ENCODE measurements around the gene NRXN2. TPM values are rescaled to one million over a fixed set of nuclear protein-coding genes. Genes with fewer than 3 reads are reported as not detected.

The NRXN2 gene
- total and polyA plus RNA-seq, 2 donors (not counting 3 experiments of a cell fraction or from before 2014, with no cell fraction given), result not detected

GRCh38 chr11:64726211-64726641, 3.2 kb upstream of the NRXN2 start:
- FAIRE-seq (no peak), DNase-seq (ENCODE audit: low read depth, low spot score) (no peak)
- BruUV-seq (replicated peaks), result no TSS peak
- intact Hi-C loops (cut with micrococcal nuclease) (no loop called here), dilution Hi-C loops (cut with MboI; ENCODE audit: extremely low pct_ligation_motif_present, low sequenced_read_pairs) (no loop called here)
- H4K20me1 ChIP-seq (replicated peaks; ENCODE audit: control insufficient read depth, extremely low read depth, insufficient read depth, low read length), result no peaks in the 10 kb centered on the region
- no peak overlapping the region for H3K4me2 ChIP-seq (ENCODE audit: insufficient read depth, low read length)
- no peaks in the 10 kb centered on the region for H3K4me1 ChIP-seq (ENCODE audit: control insufficient read depth, extremely low read depth, insufficient read depth, low read length)
- no peaks in the 10 kb centered on the region for H3K9me1 ChIP-seq (replicated peaks; ENCODE audit: control insufficient read depth, extremely low read depth, insufficient read depth, low read length)
- H2AFZ ChIP-seq (ENCODE audit: low read depth, low read length), result no peak overlapping the region
- no peak overlapping the region for H3K27ac ChIP-seq (ENCODE audit: insufficient read depth, low read depth, low read length)
- no peak overlapping the region for H3K9ac ChIP-seq (replicated peaks; ENCODE audit: extremely low read depth, insufficient read depth, low read length)
- ChIA-PET POLR2A (no interaction called here), CTCF (interaction anchor here (0.8 to 2.5 kb wide), 3 partner anchors 13 to 38 kb away, joined by 3 to 14 read pairs (median 14); no protein-coding TSS in a partner anchor)
- H3K79me2 ChIP-seq (ENCODE audit: control insufficient read depth, insufficient read depth, low read length), result no peaks in the 10 kb centered on the region
- no peaks in the 10 kb centered on the region for H3K9me3 ChIP-seq (replicated peaks; ENCODE audit: control insufficient read depth, insufficient read depth, low read length)
- H3K36me3 ChIP-seq (ENCODE audit: control insufficient read depth in 2 of 2, extremely low read depth in 1 of 2, insufficient read depth in 2 of 2, low read length in 2 of 2), result no peaks in the 10 kb centered on the region
- H3K27me3 ChIP-seq (ENCODE audit: control insufficient read depth in 2 of 2, insufficient read depth in 2 of 2, low read length in 2 of 2), result peaks cover 15 to 16% of the 10 kb centered on the region in 2 experiments
- H3K4me3 ChIP-seq (replicated peaks in 1 of 3; ENCODE audit: insufficient read depth in 1 of 3, low read depth in 1 of 3, low read length in 3 of 3), result no peak overlapping the region
- TF ChIP-seq FOS (IDR thresholded peaks at IDR 0.05; ENCODE audit: borderline replicate concordance, insufficient read depth, low read length) (no peak), POLR2AphosphoS5 (IDR thresholded peaks at IDR 0.05; ENCODE audit: insufficient read depth, low read depth, low read length) (no peak), JUN (IDR thresholded peaks at IDR 0.05; ENCODE audit: borderline replicate concordance, insufficient read depth, insufficient read length, low read depth) (no peak), POLR2A (IDR thresholded peaks at IDR 0.05; ENCODE audit: low read depth, low read length) (no peak), GATA2 (IDR thresholded peaks at IDR 0.05; ENCODE audit: insufficient read depth, insufficient read length, low read depth, low read length) (no peak), EZH2 (IDR thresholded peaks at IDR 0.05; ENCODE audit: borderline replicate concordance, low read depth, low read length, severe bottlenecking) (no peak)

DNA sequence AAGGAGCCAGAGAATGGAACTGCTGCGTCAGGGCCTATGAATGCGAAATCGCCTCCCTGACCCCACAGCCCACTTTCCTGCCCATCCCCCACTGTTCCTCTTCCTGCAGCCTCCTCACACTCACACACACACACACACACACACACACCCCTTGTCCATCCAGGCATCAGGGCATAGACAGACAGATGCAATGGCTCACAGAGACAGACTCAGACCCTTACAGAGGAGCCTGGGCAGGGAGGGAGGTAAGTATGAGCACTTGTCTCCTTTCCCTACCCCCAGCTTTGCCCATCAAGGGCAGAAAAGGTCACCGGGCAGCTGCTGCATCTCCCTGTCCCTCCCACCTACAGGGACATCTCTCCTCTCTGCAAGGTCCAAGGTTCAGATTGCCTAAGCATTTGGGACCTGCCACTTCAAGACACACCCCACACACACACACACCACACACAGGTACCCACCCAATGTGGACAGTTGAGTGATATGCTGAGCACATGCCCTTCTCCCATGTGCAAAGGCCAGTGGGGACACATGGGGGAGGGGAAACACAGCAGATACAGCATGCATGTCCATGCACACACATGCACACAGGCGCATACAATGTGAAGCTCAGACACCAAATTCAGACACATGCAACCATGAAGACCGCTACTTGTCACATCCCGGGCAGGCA, 2.0 kb upstream of the NRXN2 start:
- ChIA-PET CTCF (interaction anchor here (0.6 to 2.4 kb wide), 4 partner anchors 14 to 36 kb away, joined by 3 to 14 read pairs (median 4); no protein-coding TSS in a partner anchor), POLR2A (no interaction called here)
- intact Hi-C loops (cut with micrococcal nuclease), result no loop called here
- no peak overlapping the region for H3K9ac ChIP-seq (replicated peaks; ENCODE audit: extremely low read depth, insufficient read depth, low read length)
- H3K4me2 ChIP-seq (ENCODE audit: insufficient read depth, low read length), result no peak overlapping the region
- no peaks in the 10 kb centered on the region for H3K9me1 ChIP-seq (replicated peaks; ENCODE audit: control insufficient read depth, extremely low read depth, insufficient read depth, low read length)
- no peak overlapping the region for H3K4me3 ChIP-seq (replicated peaks in 1 of 3; ENCODE audit: insufficient read depth in 1 of 3, low read depth in 1 of 3, low read length in 3 of 3)
- FAIRE-seq (no peak), DNase-seq (ENCODE audit: low read depth, low spot score) (no peak)
- dilution Hi-C loops (cut with MboI; ENCODE audit: extremely low pct_ligation_motif_present, low sequenced_read_pairs), result no loop called here
- peaks cover 12 to 15% of the 10 kb centered on the region in 2 experiments for H3K27me3 ChIP-seq (ENCODE audit: control insufficient read depth in 2 of 2, insufficient read depth in 2 of 2, low read length in 2 of 2)
- no peak overlapping the region for H3K27ac ChIP-seq (ENCODE audit: insufficient read depth, low read depth, low read length)
- no peaks in the 10 kb centered on the region for H3K9me3 ChIP-seq (replicated peaks; ENCODE audit: control insufficient read depth, insufficient read depth, low read length)
- no peak overlapping the region for H2AFZ ChIP-seq (ENCODE audit: low read depth, low read length)
- no peaks in the 10 kb centered on the region for H3K36me3 ChIP-seq (ENCODE audit: control insufficient read depth in 2 of 2, extremely low read depth in 1 of 2, insufficient read depth in 2 of 2, low read length in 2 of 2)
- BruUV-seq (replicated peaks), result no TSS peak
- no peaks in the 10 kb centered on the region for H3K4me1 ChIP-seq (ENCODE audit: control insufficient read depth, extremely low read depth, insufficient read depth, low read length)
- H4K20me1 ChIP-seq (replicated peaks; ENCODE audit: control insufficient read depth, extremely low read depth, insufficient read depth, low read length), result no peaks in the 10 kb centered on the region
- no peaks in the 10 kb centered on the region for H3K79me2 ChIP-seq (ENCODE audit: control insufficient read depth, insufficient read depth, low read length)
- TF ChIP-seq GATA2 (IDR thresholded peaks at IDR 0.05; ENCODE audit: insufficient read depth, insufficient read length, low read depth, low read length) (no peak), FOS (IDR thresholded peaks at IDR 0.05; ENCODE audit: borderline replicate concordance, insufficient read depth, low read length) (no peak), EZH2 (IDR thresholded peaks at IDR 0.05; ENCODE audit: borderline replicate concordance, low read depth, low read length, severe bottlenecking) (no peak), JUN (IDR thresholded peaks at IDR 0.05; ENCODE audit: borderline replicate concordance, insufficient read depth, insufficient read length, low read depth) (no peak)

All from endothelial cell of umbilical vein (primary cell).